T47D (cell line): ENCODE data around the gene MYOM1.
A peak's percentile ranks its signal among the peaks of the same experiment; 100 is the strongest.

ENCODE experiments used
- DNase-seq, 2 experiments: peaks; one replicate each; pipeline versions ENCODE4 v3.0.0 to v3.0.0-alpha.2; 2011 to 2012; ENCODE audit warnings: low read depth in 1 of 2, low spot score in 1 of 2
- JUND ChIP-seq: IDR thresholded peaks from 2 replicates; pipeline ENCODE4 v1.6.1; 2012; ENCODE audit warnings: low read depth
- in situ Hi-C: cut with HindIII; loops from 2 replicates; pipeline ENCODE4 v1.10.0; 2016; ENCODE audit warnings: low sequenced_read_pairs, low pct_unique_long_range_greater_than_20kb

The MYOM1 gene

GRCh38 chr18:3219631-3220335 is at the start of gene MYOM1:
Gene MYOM1 (minus strand): TSS chr18:3219968. CDS start chr18:3215223, 4,745 bp downstream.
- no peak for TF ChIP-seq JUND
- DNase-seq: no peak
- in situ Hi-C loops: no loop called here

GRCh38 chr18:3269241-3269913 is 49.6 kb upstream of the MYOM1 start:
- no peak for TF ChIP-seq JUND
- in situ Hi-C loops: no loop called here
- DNase-seq: no peak

GRCh38 chr18:3268306-3268705 is 48.5 kb upstream of the MYOM1 start:
- TF ChIP-seq JUND: no peak
- in situ Hi-C loops: no loop called here
- no peak for DNase-seq

GRCh38 chr18:3266062-3266608 is 46.4 kb upstream of the MYOM1 start:
- in situ Hi-C loops: no loop called here
- no peak for DNase-seq

GRCh38 chr18:3265564-3266033 is 45.8 kb upstream of the MYOM1 start:
- in situ Hi-C loops: no loop called here
- TF ChIP-seq JUND: no peak
- DNase-seq: peak in 1 of 2 experiments; percentile 52

More at GRCh38 chr18:3266062-3266608, 46.4 kb upstream of the MYOM1 start:
- no peak for TF ChIP-seq JUND

- in situ Hi-C loops: no loop called here
- TF ChIP-seq JUND: no peak
- DNase-seq: no peak
Observed at GRCh38 chr18:3264362-3264761, 44.6 kb upstream of the MYOM1 start.

- TF ChIP-seq JUND: no peak
Observed at GRCh38 chr18:3263132-3263700, 43.4 kb upstream of the MYOM1 start.

GRCh38 chr18:3262234-3263131 is 42.7 kb upstream of the MYOM1 start:
- DNase-seq: no peak
- TF ChIP-seq JUND: no peak
- in situ Hi-C loops: no loop called here

More at GRCh38 chr18:3263132-3263700, 43.4 kb upstream of the MYOM1 start:
- in situ Hi-C loops: no loop called here
- DNase-seq: no peak

- DNase-seq: peak; percentile 58 to 83
- in situ Hi-C loops: no loop called here
- TF ChIP-seq JUND: no peak
Observed at GRCh38 chr18:3261373-3262233, 41.8 kb upstream of the MYOM1 start, which contains the start of gene MYL12B. Gene MYL12B (plus strand): TSS chr18:3262133. CDS start chr18:3272899, 10,766 bp downstream.

- no peak for DNase-seq
- no peak for TF ChIP-seq JUND
- in situ Hi-C loops: no loop called here
Observed at GRCh38 chr18:3260995-3261372, 41.2 kb upstream of the MYOM1 start.

- in situ Hi-C loops: no loop called here
- TF ChIP-seq JUND: no peak
- no peak for DNase-seq
Observed at GRCh38 chr18:3257627-3258120, 37.9 kb upstream of the MYOM1 start.
